OCI-LY7 (cell line): ENCODE measurements around the gene HDGF. TPM values are rescaled to one million over a fixed set of nuclear protein-coding genes. Genes with fewer than 3 reads are reported as not detected.

Experiments used
- BruUV-seq: library from RNA; stranded (reverse); fragments of 400-500 nt; replicated peaks from 2 replicates; lab custom pipeline; 2021; lab: Mats Ljungman, UMichigan
- CTCF ChIA-PET: fragments of 300-600 bp; sonication (Branson Sonifier 250); formaldehyde crosslinking; loops from one replicate; lab custom pipeline; 2022; ENCODE audit warnings: antibody characterized with exemption; ENCODE audit not compliant: unreplicated experiment; lab: Charles Lee
- POLR2A ChIA-PET: fragments of 300-600 bp; sonication (Branson Sonifier 250); formaldehyde crosslinking; loops from one replicate; lab custom pipeline; 2022; ENCODE audit warnings: antibody characterized with exemption; lab: Charles Lee
- DNase-seq: peaks from one replicate; pipeline ENCODE4 v3.0.0-alpha.2; 2015; ENCODE audit warnings: low spot score
- H2AFZ ChIP-seq: fragments of 200-600 bp; sonication (generic), shearing (Covaris generic); 2 replicates; pipeline ENCODE4 v1.6.1; 2014; ENCODE audit warnings: mild to moderate bottlenecking, antibody characterized with exemption, low read length, moderate library complexity
- H3K27ac ChIP-seq: fragments of 200-600 bp; sonication (generic); 2 replicates; pipeline ENCODE4 v1.5.1; 2014; ENCODE audit warnings: mixed run types, low read depth, mild to moderate bottlenecking, moderate library complexity, low read length, inconsistent platforms; ENCODE audit not compliant: poor library complexity, severe bottlenecking
- H3K36me3 ChIP-seq: fragments of 200-600 bp; sonication (generic); 2 replicates; pipeline ENCODE4 v1.6.1; 2014; ENCODE audit warnings: mild to moderate bottlenecking, antibody characterized with exemption, low read length, moderate library complexity, mixed read lengths; ENCODE audit not compliant: insufficient read depth
- H3K4me1 ChIP-seq: fragments of 200-600 bp; sonication (generic); 2 replicates; pipeline ENCODE4 v1.5.1; 2014; ENCODE audit warnings: mild to moderate bottlenecking, low read length; ENCODE audit not compliant: insufficient read depth, poor library complexity, severe bottlenecking
- H3K4me2 ChIP-seq: fragments of 200-600 bp; sonication (generic); 2 replicates; pipeline ENCODE4 v1.6.1; 2014; ENCODE audit warnings: mild to moderate bottlenecking, low read length
- H3K4me3 ChIP-seq: fragments of 200-600 bp; sonication (generic); 2 replicates; pipeline ENCODE4 v1.5.1; 2014; ENCODE audit warnings: mild to moderate bottlenecking, low read depth, low read length; ENCODE audit not compliant: poor library complexity, severe bottlenecking
- H3K79me2 ChIP-seq: fragments of 200-600 bp; sonication (generic); 2 replicates; pipeline ENCODE4 v1.6.1; 2016; ENCODE audit warnings: low read depth, mild to moderate bottlenecking, low read length, moderate library complexity, mixed read lengths; ENCODE audit not compliant: insufficient read depth
- H3K9me2 ChIP-seq: fragments of 200-600 bp; sonication (generic); 2 replicates; pipeline ENCODE4 v1.6.1; 2016; ENCODE audit warnings: mild to moderate bottlenecking, low read length, mixed read lengths; ENCODE audit not compliant: insufficient read depth
- H3K9me3 ChIP-seq: fragments of 200-600 bp; sonication (generic); 2 replicates; pipeline ENCODE4 v1.6.1; 2014; ENCODE audit warnings: mild to moderate bottlenecking, mixed run types, low read length, mixed read lengths
- H4K20me1 ChIP-seq: fragments of 200-600 bp; sonication (generic); 2 replicates; pipeline ENCODE4 v1.6.1; 2014; ENCODE audit warnings: mild to moderate bottlenecking, antibody characterized with exemption, low read length, moderate library complexity, mixed read lengths; ENCODE audit not compliant: insufficient read depth
- EZH2phosphoT487 ChIP-seq: fragments of 200-600 bp; sonication (generic); IDR thresholded peaks from 2 replicates; pipeline ENCODE4 v1.6.1; 2018; ENCODE audit warnings: low read depth, borderline replicate concordance, mild to moderate bottlenecking, mixed run types, antibody characterized with exemption, low read length, moderate library complexity, mixed read lengths
- intact Hi-C: fragments of 100-400 bp; cut with micrococcal nuclease; formaldehyde crosslinking; loops from one replicate; pipeline ENCODE4 v1.10.0; 2022; ENCODE audit not compliant: unreplicated experiment
- total RNA-seq, 2 experiments: library from RNA; depleted of rRNA in 1 of 2; stranded (reverse); fragments of >200 nt in 1 of 2; shearing (Covaris generic) in 1 of 2; gene quantifications; 2 replicates each; pipeline ENCODE4 v1.2.3, GENCODE V29; 2014 to 2022
- TF ChIP-seq, protein P1 (sequence below): fragments of 200-600 bp; sonication (generic); conservative IDR thresholded peaks from 2 replicates; pipeline ENCODE4 v1.5.1; 2014; ENCODE audit warnings: mild to moderate bottlenecking, antibody characterized with exemption, low read length, moderate library complexity, mixed read lengths

The HDGF gene
- total RNA-seq, 2 experiments from 2014 or later: 291 to 329 TPM

DNA sequence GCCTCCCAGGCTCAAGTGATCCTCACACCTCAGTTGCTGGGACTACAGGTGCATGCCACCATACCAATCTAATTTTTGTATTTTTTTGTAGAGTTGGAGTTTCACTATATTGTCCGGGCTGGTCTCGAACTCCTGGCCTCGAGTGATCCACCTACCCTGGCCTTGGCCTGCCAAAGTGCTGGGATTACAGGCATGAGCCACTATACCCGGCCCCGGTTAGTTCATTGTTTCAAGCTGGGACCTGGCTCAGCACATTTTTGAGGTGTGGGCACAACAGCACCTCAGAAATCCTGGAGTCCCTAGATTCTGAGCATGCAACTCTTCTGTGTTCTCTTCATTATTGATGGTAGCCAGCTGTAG, 43.9 kb upstream of the HDGF start:
- Histone ChIP-seq H3K9me2 (no peaks in the 10 kb centered on the region), H3K4me2 (no peak overlapping the region), H3K27ac (no peak overlapping the region), H2AFZ (no peak overlapping the region), H3K4me1 (peaks cover 15% of the 10 kb centered on the region), H4K20me1 (0 out of 2 replicates have a peak, but pooled peaks cover 4% of the 10 kb centered on the region), H3K36me3 (peaks cover 98% of the 10 kb centered on the region), H3K79me2 (no peaks in the 10 kb centered on the region), H3K9me3 (no peaks in the 10 kb centered on the region), H3K4me3 (no peak overlapping the region)
- no TSS peak for BruUV-seq
- DNase-seq: no peak
- POLR2A ChIA-PET: interaction anchor here (0.6 to 0.7 kb wide), 2 partner anchors 25 to 32 kb away, joined by 3 to 4 read pairs; no protein-coding TSS in a partner anchor
- intact Hi-C loops: loop anchor here (5.0 to 10.0 kb wide), 2 partner anchors 42 to 111 kb away; no protein-coding TSS in a partner anchor
- TF ChIP-seq, protein P1, sequence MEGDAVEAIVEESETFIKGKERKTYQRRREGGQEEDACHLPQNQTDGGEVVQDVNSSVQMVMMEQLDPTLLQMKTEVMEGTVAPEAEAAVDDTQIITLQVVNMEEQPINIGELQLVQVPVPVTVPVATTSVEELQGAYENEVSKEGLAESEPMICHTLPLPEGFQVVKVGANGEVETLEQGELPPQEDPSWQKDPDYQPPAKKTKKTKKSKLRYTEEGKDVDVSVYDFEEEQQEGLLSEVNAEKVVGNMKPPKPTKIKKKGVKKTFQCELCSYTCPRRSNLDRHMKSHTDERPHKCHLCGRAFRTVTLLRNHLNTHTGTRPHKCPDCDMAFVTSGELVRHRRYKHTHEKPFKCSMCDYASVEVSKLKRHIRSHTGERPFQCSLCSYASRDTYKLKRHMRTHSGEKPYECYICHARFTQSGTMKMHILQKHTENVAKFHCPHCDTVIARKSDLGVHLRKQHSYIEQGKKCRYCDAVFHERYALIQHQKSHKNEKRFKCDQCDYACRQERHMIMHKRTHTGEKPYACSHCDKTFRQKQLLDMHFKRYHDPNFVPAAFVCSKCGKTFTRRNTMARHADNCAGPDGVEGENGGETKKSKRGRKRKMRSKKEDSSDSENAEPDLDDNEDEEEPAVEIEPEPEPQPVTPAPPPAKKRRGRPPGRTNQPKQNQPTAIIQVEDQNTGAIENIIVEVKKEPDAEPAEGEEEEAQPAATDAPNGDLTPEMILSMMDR: no peak
- TF ChIP-seq EZH2phosphoT487: no peak
- CTCF ChIA-PET: no interaction called here

DNA sequence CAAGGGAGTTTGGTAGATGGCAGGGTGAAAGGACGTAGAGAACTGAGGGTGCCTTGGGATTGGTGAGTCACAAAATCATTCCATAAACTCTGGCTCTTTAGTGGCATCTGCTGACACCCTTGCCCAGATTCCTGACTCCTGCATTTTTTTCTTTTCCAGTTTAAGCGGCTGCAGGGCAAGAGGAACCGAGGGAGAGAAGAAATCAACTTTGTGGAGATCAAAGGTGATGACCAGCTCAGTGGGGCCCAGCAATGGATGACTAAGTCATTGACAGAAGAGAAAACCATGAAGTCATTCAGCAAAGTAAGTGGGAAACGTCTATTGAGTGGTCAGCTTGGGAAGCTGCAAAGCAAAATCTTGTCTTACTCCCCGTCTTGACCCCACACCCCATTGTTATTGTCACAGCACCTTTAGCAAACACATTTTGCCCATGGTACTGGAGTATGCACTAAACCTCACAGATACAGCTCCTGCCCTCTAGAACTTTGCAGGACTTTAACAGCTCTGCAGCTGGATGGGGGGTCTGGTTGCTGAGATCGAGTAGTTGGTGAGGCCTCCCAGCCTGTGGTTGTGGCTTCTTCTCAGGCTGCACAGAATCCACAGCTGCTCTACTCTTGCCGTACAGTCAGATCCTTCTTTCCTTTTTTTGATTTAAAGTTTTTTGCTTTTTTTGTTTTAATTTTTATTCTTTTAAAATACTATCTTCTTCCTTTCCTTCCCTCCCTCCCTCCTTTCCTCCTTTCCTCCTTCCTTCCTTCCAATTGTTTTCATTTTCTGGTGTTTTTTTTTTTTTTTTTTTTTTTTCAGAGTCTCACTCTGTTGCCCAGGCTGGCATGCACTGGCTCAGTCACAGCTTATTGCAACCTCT, 43.3 kb upstream of the HDGF start:
- H3K9me2 ChIP-seq: no peaks in the 10 kb centered on the region
- TF ChIP-seq, protein P1: no peak
- TF ChIP-seq EZH2phosphoT487: no peak
- ChIA-PET CTCF (no interaction called here), POLR2A (interaction anchor here (0.6 to 0.7 kb wide), 2 partner anchors 25 to 32 kb away, joined by 3 to 4 read pairs; no protein-coding TSS in a partner anchor)
- H3K9me3 ChIP-seq: no peaks in the 10 kb centered on the region
- no peaks in the 10 kb centered on the region for H3K79me2 ChIP-seq
- peaks cover 15% of the 10 kb centered on the region for H3K4me1 ChIP-seq
- H2AFZ ChIP-seq: no peak overlapping the region
- H3K36me3 ChIP-seq: peaks cover 98% of the 10 kb centered on the region
- H3K4me3 ChIP-seq: no peak overlapping the region
- no TSS peak for BruUV-seq
- H3K4me2 ChIP-seq: no peak overlapping the region
- no peak for DNase-seq
- intact Hi-C loops: loop anchor here (5.0 to 10.0 kb wide), 2 partner anchors 43 to 110 kb away; no protein-coding TSS in a partner anchor
- no peak overlapping the region for H3K27ac ChIP-seq
- H4K20me1 ChIP-seq: 0 out of 2 replicates have a peak, but pooled peaks cover 4% of the 10 kb centered on the region
